Type B pancreatic cell (in vitro differentiated cells): Measurements from ENCODE around the gene ASGR1. TPM values are rescaled to one million over a fixed set of nuclear protein-coding genes. Genes with fewer than 3 reads are reported as not detected.
"Not testable (repeated sequence)": the region's sequence is repeated elsewhere in the genome, so short reads cannot be mapped to it uniquely, and the experiment has no call there.

Source experiments
- DNase-seq: peaks from one replicate; pipeline ENCODE4 v3.0.0; 2021; ENCODE audit warnings: mixed read lengths; ENCODE audit not compliant: unreplicated experiment; ENCODE audit errors: extremely low spot score
- H3K27ac Mint-ChIP-seq: 2 replicates; pipeline ENCODE4 v1.8.0; 2021; ENCODE audit warnings: mild to moderate bottlenecking, mixed read lengths
- H3K27me3 Mint-ChIP-seq: 2 replicates; pipeline ENCODE4 v1.8.0; 2021; ENCODE audit warnings: mixed read lengths
- H3K36me3 Mint-ChIP-seq: 2 replicates; pipeline ENCODE4 v1.8.0; 2021; ENCODE audit warnings: mixed read lengths
- H3K4me1 Mint-ChIP-seq: one replicate; pipeline ENCODE4 v1.8.0; 2021; ENCODE audit warnings: mixed read lengths; ENCODE audit not compliant: unreplicated experiment
- H3K4me3 Mint-ChIP-seq: 2 replicates; pipeline ENCODE4 v1.8.0; 2021; ENCODE audit warnings: mild to moderate bottlenecking, mixed read lengths
- H3K9me3 Mint-ChIP-seq: 2 replicates; pipeline ENCODE4 v1.8.0; 2021; ENCODE audit warnings: mixed read lengths
- CTCF ChIP-seq: fragments of 200-600 bp; sonication (generic); conservative IDR thresholded peaks from 2 replicates; pipeline ENCODE4 v1.5.0; 2021; ENCODE audit warnings: antibody characterized with exemption, mild to moderate bottlenecking
- total RNA-seq: library from RNA; stranded (reverse); gene quantifications from 2 replicates; pipeline ENCODE4 v1.2.1, GENCODE V29; 2021; ENCODE audit warnings: low replicate concordance

The ASGR1 gene
- total RNA-seq, 1 donor from 2014 or later, result 9.7 TPM

- peaks cover 14% of the 10 kb centered on the region for H3K4me1 Mint-ChIP-seq
- no peaks in the 10 kb centered on the region for H3K9me3 Mint-ChIP-seq
- H3K27ac Mint-ChIP-seq, result no peak overlapping the region
- no peak for TF ChIP-seq CTCF
- DNase-seq, result no peak
- H3K4me3 Mint-ChIP-seq, result peak overlapping the region; percentile 11
- no peaks in the 10 kb centered on the region for H3K36me3 Mint-ChIP-seq
- H3K27me3 Mint-ChIP-seq, result no peaks in the 10 kb centered on the region
These were observed 48.3 kb downstream of the ASGR1 start for GRCh38 chr17:7130621-7131422.

- Mint-ChIP-seq H3K4me1 (peaks cover 14% of the 10 kb centered on the region), H3K27ac (no peak overlapping the region), H3K4me3 (no peak overlapping the region), H3K27me3 (no peaks in the 10 kb centered on the region), H3K9me3 (no peaks in the 10 kb centered on the region), H3K36me3 (no peaks in the 10 kb centered on the region)
- DNase-seq, result no peak
- no peak for TF ChIP-seq CTCF
These were observed 49.9 kb downstream of the ASGR1 start for GRCh38 chr17:7129311-7129710.

GRCh38 chr17:7128160-7128559 lies 51.0 kb downstream of the ASGR1 start:
- no peak for TF ChIP-seq CTCF
- Mint-ChIP-seq H3K4me1 (peaks cover 14% of the 10 kb centered on the region), H3K27me3 (peaks cover 4% of the 10 kb centered on the region), H3K36me3 (no peaks in the 10 kb centered on the region), H3K27ac (no peak overlapping the region), H3K9me3 (no peaks in the 10 kb centered on the region), H3K4me3 (no peak overlapping the region)
- DNase-seq, result no peak

- H3K27me3 Mint-ChIP-seq, H3K27ac Mint-ChIP-seq, DNase-seq, H3K36me3 Mint-ChIP-seq, H3K9me3 Mint-ChIP-seq, H3K4me3 Mint-ChIP-seq, H3K4me1 Mint-ChIP-seq: not testable (repeated sequence)
These were observed 51.7 kb downstream of the ASGR1 start for GRCh38 chr17:7127501-7127900.

GRCh38 chr17:7126386-7126785 lies 52.8 kb downstream of the ASGR1 start:
- not testable (repeated sequence) for H3K36me3 Mint-ChIP-seq, DNase-seq, H3K9me3 Mint-ChIP-seq, H3K27ac Mint-ChIP-seq, H3K27me3 Mint-ChIP-seq, H3K4me1 Mint-ChIP-seq, H3K4me3 Mint-ChIP-seq

- DNase-seq, result no peak
- no peaks in the 10 kb centered on the region for H3K4me1 Mint-ChIP-seq
These were observed 54.2 kb downstream of the ASGR1 start for GRCh38 chr17:7124923-7125322.

More at GRCh38 chr17:7124923-7125322, 54.2 kb downstream of the ASGR1 start:
- TF ChIP-seq CTCF, result no peak
- H3K36me3 Mint-ChIP-seq, result no peaks in the 10 kb centered on the region
- H3K27me3 Mint-ChIP-seq, result peaks cover 7% of the 10 kb centered on the region
- H3K4me3 Mint-ChIP-seq, result no peak overlapping the region
- no peak overlapping the region for H3K27ac Mint-ChIP-seq
- H3K9me3 Mint-ChIP-seq, result no peaks in the 10 kb centered on the region
